Keratinocyte (primary cell): ENCODE results near the gene CACNA1I. TPM values are rescaled to one million over a fixed set of nuclear protein-coding genes. Genes with fewer than 3 reads are reported as not detected.

Experiments used
- DNase-seq: peaks from one replicate; pipeline ENCODE4 v3.0.0-alpha.2; 2011; ENCODE audit warnings: low read depth, missing footprints, low spot score
- FAIRE-seq: peaks from 2 replicates; lab custom pipeline; 2011; peaks lifted over from hg19 to GRCh38; lab: Jason Lieb, UNC
- H2AFZ ChIP-seq: 2 replicates; pipeline ENCODE4 v1.6.0; 2012; ENCODE audit warnings: low read length, control low read depth, inconsistent platforms; ENCODE audit not compliant: control insufficient read depth
- H3K27ac ChIP-seq: 2 replicates; pipeline ENCODE4 v1.5.1; 2011; ENCODE audit warnings: low read length; ENCODE audit not compliant: control insufficient read depth, insufficient read depth
- H3K27me3 ChIP-seq: 3 replicates; pipeline ENCODE4 v1.6.0; 2011; ENCODE audit warnings: low read length; ENCODE audit not compliant: control insufficient read depth, insufficient read depth; ENCODE audit errors: extremely low read depth
- H3K36me3 ChIP-seq, 2 experiments: 2 replicates in 1 of 2; 3 replicates in 1 of 2; pipeline ENCODE4 v1.5.1; 2011; ENCODE audit warnings: low read length in 2 of 2, mild to moderate bottlenecking in 1 of 2; ENCODE audit not compliant: control insufficient read depth in 2 of 2, insufficient read depth in 2 of 2; ENCODE audit errors: extremely low read depth in 1 of 2
- H3K4me1 ChIP-seq: 3 replicates; pipeline ENCODE4 v1.5.1; 2011; ENCODE audit warnings: low read length; ENCODE audit not compliant: control insufficient read depth, insufficient read depth; ENCODE audit errors: extremely low read depth
- H3K4me2 ChIP-seq: 3 replicates; pipeline ENCODE4 v1.6.0; 2011; ENCODE audit warnings: low read depth, low read length; ENCODE audit not compliant: control insufficient read depth, insufficient read depth; ENCODE audit errors: extremely low read depth
- H3K4me3 ChIP-seq, 3 experiments: fragments of 200-600 bp in 1 of 3; sonication (generic) in 1 of 3; 2 replicates in 2 of 3; 3 replicates in 1 of 3; pipeline ENCODE4 v1.5.1; 2011 to 2016; ENCODE audit warnings: low read length in 3 of 3, mild to moderate bottlenecking in 3 of 3, control low read depth in 2 of 3, inconsistent platforms in 1 of 3, low read depth in 1 of 3, mixed read lengths in 1 of 3, mixed run types in 1 of 3, moderate library complexity in 1 of 3; ENCODE audit not compliant: control insufficient read depth in 2 of 3, insufficient read depth in 2 of 3; ENCODE audit errors: extremely low read depth in 1 of 3
- H3K79me2 ChIP-seq: 2 replicates; pipeline ENCODE4 v1.6.0; 2012; ENCODE audit warnings: low read length; ENCODE audit not compliant: control insufficient read depth, insufficient read depth
- H3K9ac ChIP-seq: 3 replicates; pipeline ENCODE4 v1.6.0; 2011; ENCODE audit warnings: low read length; ENCODE audit not compliant: control insufficient read depth, insufficient read depth; ENCODE audit errors: extremely low read depth
- H3K9me1 ChIP-seq: 3 replicates; pipeline ENCODE4 v1.6.0; 2011; ENCODE audit warnings: low read length; ENCODE audit not compliant: control insufficient read depth, insufficient read depth; ENCODE audit errors: extremely low read depth
- H3K9me3 ChIP-seq: 2 replicates; pipeline ENCODE4 v1.5.1; 2012; ENCODE audit warnings: low read depth, low read length; ENCODE audit not compliant: control insufficient read depth
- H4K20me1 ChIP-seq: 3 replicates; pipeline ENCODE4 v1.6.0; 2011; ENCODE audit warnings: low read length; ENCODE audit not compliant: control insufficient read depth, insufficient read depth; ENCODE audit errors: extremely low read depth
- EZH2 ChIP-seq: IDR thresholded peaks from one replicate; pipeline ENCODE4 v1.6.1; 2012; ENCODE audit warnings: inconsistent platforms, mild to moderate bottlenecking, low read length, moderate library complexity
- dilution Hi-C: fragments of 300-500 bp; cut with MboI; formaldehyde crosslinking; loops from one replicate; pipeline ENCODE4 v1.7.0; 2020; ENCODE audit warnings: low sequenced_read_pairs; ENCODE audit not compliant: extremely low pct_ligation_motif_present
- polyA plus RNA-seq, 5 experiments: library from polyadenylated mRNA; depleted of rRNA in 3 of 5; stranded (reverse) in 3 of 5; stranded (forward) in 1 of 5; unstranded in 1 of 5; fragments of >200 nt; gene quantifications; 1 replicate in 1 of 5; 2 replicates in 3 of 5; 3 replicates in 1 of 5; pipeline versions ENCODE4 v1.2.1 to v1.2.3, GENCODE V29; 2011 to 2012; ENCODE audit warnings: missing spikeins in 2 of 5, low read depth in 1 of 5, low replicate concordance in 1 of 5
- TF ChIP-seq, protein P1 (sequence below), 3 experiments: IDR thresholded peaks in 1 of 3; conservative IDR thresholded peaks in 1 of 3; optimal IDR thresholded peaks in 1 of 3; 2 replicates in 2 of 3; 3 replicates in 1 of 3; pipeline versions ENCODE3 to v1.5.1; 2011; ENCODE audit warnings: low read length in 3 of 3, mild to moderate bottlenecking in 3 of 3, moderate library complexity in 2 of 3, control low read depth in 1 of 3, inconsistent platforms in 1 of 3; ENCODE audit not compliant: insufficient read depth in 2 of 3; ENCODE audit errors: extremely low read depth in 1 of 3

Gene CACNA1I
- polyA plus RNA-seq, 1 donor (not counting 4 experiments of a cell fraction or from before 2014, with no cell fraction given), result not detected

DNA sequence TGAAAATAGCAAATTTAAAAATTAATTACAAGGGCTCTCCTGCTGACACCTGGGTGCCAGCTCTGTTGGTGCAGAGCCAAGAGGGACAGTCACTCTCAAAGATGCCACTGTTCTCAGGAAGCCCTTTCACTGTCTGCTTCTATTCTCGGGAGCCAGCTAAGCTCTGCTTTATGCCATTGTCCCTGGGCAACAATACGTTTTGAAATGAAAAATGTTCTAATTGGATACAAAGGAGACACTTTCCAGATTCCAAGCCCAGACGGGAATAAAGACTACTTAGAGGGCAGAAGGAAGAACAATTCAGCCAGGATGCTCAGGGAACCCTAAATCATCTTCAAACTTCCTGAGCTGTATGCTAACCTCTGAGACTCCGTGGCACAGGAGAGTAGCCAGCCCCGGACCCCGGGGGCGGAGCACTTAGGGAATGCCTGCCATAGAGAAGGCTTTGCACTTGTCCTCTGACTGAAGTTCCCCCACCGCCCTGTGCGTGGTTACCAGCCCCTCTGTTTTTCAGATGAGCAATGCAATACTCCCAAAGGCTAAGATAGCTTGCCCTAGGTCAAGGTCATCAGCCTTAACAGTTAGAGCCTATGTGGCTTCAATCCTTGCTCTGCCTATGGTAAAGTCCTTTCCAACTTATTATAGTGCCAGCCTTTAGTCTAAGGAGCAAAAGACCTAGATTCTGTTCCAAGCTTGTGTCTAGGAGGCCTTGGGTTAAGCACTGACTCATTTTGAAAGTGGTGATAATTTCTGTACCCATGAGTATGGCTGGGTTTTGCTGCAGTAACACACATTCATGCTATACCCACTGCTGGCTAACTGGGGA is 150.9 kb downstream of the CACNA1I start:
- no peaks in the 10 kb centered on the region for H3K79me2 ChIP-seq
- TF ChIP-seq, protein P1, sequence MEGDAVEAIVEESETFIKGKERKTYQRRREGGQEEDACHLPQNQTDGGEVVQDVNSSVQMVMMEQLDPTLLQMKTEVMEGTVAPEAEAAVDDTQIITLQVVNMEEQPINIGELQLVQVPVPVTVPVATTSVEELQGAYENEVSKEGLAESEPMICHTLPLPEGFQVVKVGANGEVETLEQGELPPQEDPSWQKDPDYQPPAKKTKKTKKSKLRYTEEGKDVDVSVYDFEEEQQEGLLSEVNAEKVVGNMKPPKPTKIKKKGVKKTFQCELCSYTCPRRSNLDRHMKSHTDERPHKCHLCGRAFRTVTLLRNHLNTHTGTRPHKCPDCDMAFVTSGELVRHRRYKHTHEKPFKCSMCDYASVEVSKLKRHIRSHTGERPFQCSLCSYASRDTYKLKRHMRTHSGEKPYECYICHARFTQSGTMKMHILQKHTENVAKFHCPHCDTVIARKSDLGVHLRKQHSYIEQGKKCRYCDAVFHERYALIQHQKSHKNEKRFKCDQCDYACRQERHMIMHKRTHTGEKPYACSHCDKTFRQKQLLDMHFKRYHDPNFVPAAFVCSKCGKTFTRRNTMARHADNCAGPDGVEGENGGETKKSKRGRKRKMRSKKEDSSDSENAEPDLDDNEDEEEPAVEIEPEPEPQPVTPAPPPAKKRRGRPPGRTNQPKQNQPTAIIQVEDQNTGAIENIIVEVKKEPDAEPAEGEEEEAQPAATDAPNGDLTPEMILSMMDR (optimal IDR thresholded peaks at IDR 0.05 in 1 of 3, IDR thresholded peaks at IDR 0.05 in 1 of 3, conservative IDR thresholded peaks at IDR 0.05 in 1 of 3; ENCODE audit: extremely low read depth in 1 of 3, insufficient read depth in 2 of 3, low read length in 3 of 3), result no peak
- no peak for TF ChIP-seq EZH2
- H3K27me3 ChIP-seq, result no peaks in the 10 kb centered on the region

DNA sequence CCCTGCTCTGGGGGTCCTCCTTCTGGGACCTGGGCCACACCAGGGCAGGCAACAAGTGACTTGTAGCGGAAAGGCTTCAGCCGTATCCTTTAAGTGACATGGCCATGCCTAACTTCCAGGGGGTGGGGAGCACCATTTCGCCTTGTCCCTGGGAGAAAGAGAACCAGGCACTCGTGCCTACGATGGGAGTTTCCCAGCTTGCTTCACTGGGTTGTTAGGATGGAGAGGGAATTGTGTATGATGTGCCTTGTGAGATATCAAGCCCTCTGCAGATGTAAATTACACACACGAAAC is 151.4 kb downstream of the CACNA1I start:
- no peaks in the 10 kb centered on the region for H4K20me1 ChIP-seq
- no peaks in the 10 kb centered on the region for H3K9me3 ChIP-seq
- no peak overlapping the region for H3K9ac ChIP-seq
- no peaks in the 10 kb centered on the region for H3K9me1 ChIP-seq
- no peaks in the 10 kb centered on the region for H3K79me2 ChIP-seq
- dilution Hi-C loops, result no loop called here
- DNase-seq, result no peak
- H3K4me1 ChIP-seq, result no peaks in the 10 kb centered on the region
- FAIRE-seq, result no peak
- no peak for TF ChIP-seq EZH2
- TF ChIP-seq, protein P1 (optimal IDR thresholded peaks at IDR 0.05 in 1 of 3, IDR thresholded peaks at IDR 0.05 in 1 of 3, conservative IDR thresholded peaks at IDR 0.05 in 1 of 3; ENCODE audit: extremely low read depth in 1 of 3, insufficient read depth in 2 of 3, low read length in 3 of 3), result no peak
- no peak overlapping the region for H3K4me2 ChIP-seq
- H2AFZ ChIP-seq, result no peak overlapping the region
- H3K4me3 ChIP-seq, result no peak overlapping the region
- no peak overlapping the region for H3K27ac ChIP-seq
- H3K36me3 ChIP-seq, result no peaks in the 10 kb centered on the region
- H3K27me3 ChIP-seq, result peaks cover 2% of the 10 kb centered on the region

More for the DNA sequence above, 150.9 kb downstream of the CACNA1I start:
- Histone ChIP-seq H3K9me3 (no peaks in the 10 kb centered on the region), H3K9me1 (no peaks in the 10 kb centered on the region), H4K20me1 (no peaks in the 10 kb centered on the region), H3K4me1 (no peaks in the 10 kb centered on the region), H3K9ac (no peak overlapping the region), H2AFZ (no peak overlapping the region), H3K36me3 (no peaks in the 10 kb centered on the region), H3K4me2 (no peak overlapping the region), H3K27ac (no peak overlapping the region), H3K4me3 (no peak overlapping the region)
- DNase-seq (no peak), FAIRE-seq (no peak)
- dilution Hi-C loops, result no loop called here
